ENCODE measurements around the gene TP53. TPM values are rescaled to one million over a fixed set of nuclear protein-coding genes. Genes with fewer than 3 reads are reported as not detected.

The TP53 gene
- total and polyA plus RNA-seq, 9 of the 15 experiments (the other 6 are each of a cell fraction or from before 2014, with no cell fraction given): 2.8 to 14.0 (median 7.1) TPM

DNA sequence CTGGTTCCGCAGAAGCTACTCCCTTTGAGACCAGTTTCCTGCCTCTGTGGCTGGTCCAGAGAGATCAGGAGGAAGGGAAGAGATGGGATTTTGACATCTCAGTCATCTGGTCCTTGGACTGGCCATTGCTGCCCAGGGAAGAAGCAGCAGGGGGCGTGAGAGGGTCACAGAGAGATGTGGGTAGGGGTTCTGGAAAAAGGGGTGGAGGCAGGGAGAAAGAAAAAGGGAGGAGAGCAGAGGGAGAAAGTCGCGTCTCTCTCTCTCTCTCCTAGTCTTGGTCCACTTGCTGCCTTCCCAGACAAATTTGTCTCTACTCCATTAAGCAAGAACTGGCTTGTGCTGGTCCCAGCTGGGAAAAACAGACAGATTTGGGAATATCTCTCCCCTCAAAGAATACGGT, 52.9 kb downstream of the TP53 start (continued):
- no peak for TF ChIP-seq TAL1 (IDR thresholded peaks at IDR 0.05)
- peak; percentile 59 for TF ChIP-seq CC2D1A (IDR thresholded peaks at IDR 0.05)
- no peak for TF ChIP-seq SMARCB1 (IDR thresholded peaks at IDR 0.05; ENCODE audit: insufficient read length, low read depth)
- TF ChIP-seq NBN (IDR thresholded peaks at IDR 0.05; ENCODE audit: low read depth): no peak
- no peak for TF ChIP-seq IFI16 (CRISPR knock-in tag; IDR thresholded peaks at IDR 0.05)
- TF ChIP-seq MCM7 (IDR thresholded peaks at IDR 0.05): no peak
- no peak for TF ChIP-seq AFF1 (IDR thresholded peaks at IDR 0.05; ENCODE audit: low read depth in 1 of 2, partially characterized antibody in 2 of 2)
- TF ChIP-seq ZNF764 (CRISPR knock-in tag; IDR thresholded peaks at IDR 0.05; ENCODE audit: low read depth): no peak
- no peak for TF ChIP-seq U2AF2 (optimal IDR thresholded peaks at IDR 0.05; ENCODE audit: low read depth, low read length)
- TF ChIP-seq HMG20B (CRISPR knock-in tag; IDR thresholded peaks at IDR 0.05): no peak
- TF ChIP-seq ZBTB2 (IDR thresholded peaks at IDR 0.05): no peak
- no peak for TF ChIP-seq RFX7 (CRISPR knock-in tag; IDR thresholded peaks at IDR 0.05)
- peak; percentile 27; the same call in 1 of the 2 replicates for TF ChIP-seq ZNF384 (IDR thresholded peaks at IDR 0.05; ENCODE audit: low read depth, low read length)
- no peak for TF ChIP-seq JUND (IDR thresholded peaks at IDR 0.05; ENCODE audit: borderline replicate concordance, low read depth, low read length)
- TF ChIP-seq JUND (tag; IDR thresholded peaks at IDR 0.05; ENCODE audit: borderline replicate concordance, low read depth, low read length): no peak
- TF ChIP-seq TCF3 (CRISPR knock-in tag; IDR thresholded peaks at IDR 0.05): no peak
- peak; percentile 74 for TF ChIP-seq SMC3 (conservative IDR thresholded peaks at IDR 0.05; ENCODE audit: insufficient read depth, low read depth, low read length)
- TF ChIP-seq KDM1A (IDR thresholded peaks at IDR 0.05): no peak
- no peak for TF ChIP-seq HDAC1 (IDR thresholded peaks at IDR 0.05)
- no peak for TF ChIP-seq ARNT (IDR thresholded peaks at IDR 0.05)
- 0 out of 4 replicates have a peak, but pooled peaks of 1 of the 2 experiments have one; percentile 43 for TF ChIP-seq RCOR1 (IDR thresholded peaks at IDR 0.05; ENCODE audit: borderline replicate concordance in 1 of 2, low read depth in 2 of 2, low read length in 2 of 2)
- TF ChIP-seq NCOR1 (IDR thresholded peaks at IDR 0.05): 0 out of 2 replicates have a peak, but pooled peaks have one; percentile 16
- TF ChIP-seq ZBED1 (IDR thresholded peaks at IDR 0.05): no peak
- TF ChIP-seq SMARCC2 (IDR thresholded peaks at IDR 0.05; ENCODE audit: low read depth): no peak
